Bronchial epithelial cell (primary cell): ENCODE data around the gene CMIP. TPM values are rescaled to one million over a fixed set of nuclear protein-coding genes. Genes with fewer than 3 reads are reported as not detected.
A peak's percentile ranks its signal among the peaks of the same experiment; 100 is the strongest.

ENCODE experiments used
- DNase-seq: peaks from one replicate; pipeline ENCODE4 v3.0.0-alpha.2; 2010; ENCODE audit warnings: low read depth
- FAIRE-seq: peaks from 2 replicates; lab custom pipeline; 2011; peaks lifted over from hg19 to GRCh38; lab: Jason Lieb, UNC
- H3K27me3 ChIP-seq: 2 replicates; pipeline ENCODE4 v1.5.1; 2011; ENCODE audit warnings: low read length; ENCODE audit not compliant: control insufficient read depth, insufficient read depth
- H3K36me3 ChIP-seq: 2 replicates; pipeline ENCODE4 v1.5.1; 2011; ENCODE audit warnings: low read length; ENCODE audit not compliant: control insufficient read depth, insufficient read depth
- H3K4me3 ChIP-seq: 2 replicates; pipeline ENCODE4 v1.5.1; 2011; ENCODE audit warnings: mild to moderate bottlenecking, low read depth, low read length, control low read depth
- CTCF ChIP-seq: IDR thresholded peaks from 2 replicates; pipeline ENCODE4 v1.5.1; 2011; ENCODE audit warnings: mild to moderate bottlenecking, moderate library complexity, low read length, control low read depth, inconsistent platforms; ENCODE audit not compliant: insufficient read depth, severe bottlenecking
- total RNA-seq: library from RNA; depleted of rRNA; stranded (reverse); fragments of >200 nt; gene quantifications from 2 replicates; pipeline ENCODE4 v1.2.1, GENCODE V29; 2014

The CMIP gene
- total RNA-seq, 1 donor from 2014 or later, result 21.1 TPM

GRCh38 chr16:81702506-81702905 is 257.9 kb downstream of the CMIP start:
- TF ChIP-seq CTCF, result no peak
- Histone ChIP-seq H3K4me3 (no peak overlapping the region), H3K27me3 (no peaks in the 10 kb centered on the region), H3K36me3 (peaks cover 32% of the 10 kb centered on the region)
- FAIRE-seq (no peak), DNase-seq (no peak)

- Histone ChIP-seq H3K36me3 (peaks cover 32% of the 10 kb centered on the region), H3K4me3 (no peak overlapping the region), H3K27me3 (no peaks in the 10 kb centered on the region)
- TF ChIP-seq CTCF, result no peak
- FAIRE-seq, result no peak
- peak; percentile 23 for DNase-seq
These were observed 258.9 kb downstream of the CMIP start for GRCh38 chr16:81703177-81704155.

- FAIRE-seq, result no peak
- no peak for DNase-seq
- no peak for TF ChIP-seq CTCF
- H3K27me3 ChIP-seq, result no peaks in the 10 kb centered on the region
- H3K4me3 ChIP-seq, result no peak overlapping the region
- H3K36me3 ChIP-seq, result peaks cover 33% of the 10 kb centered on the region
These were observed 260.7 kb downstream of the CMIP start for GRCh38 chr16:81705261-81705660.

- no peak for TF ChIP-seq CTCF
These were observed 262.0 kb downstream of the CMIP start for GRCh38 chr16:81706327-81707295.

GRCh38 chr16:81707411-81708265 is 263.0 kb downstream of the CMIP start:
- H3K27me3 ChIP-seq, result no peaks in the 10 kb centered on the region
- peaks cover 31% of the 10 kb centered on the region for H3K36me3 ChIP-seq
- no peak overlapping the region for H3K4me3 ChIP-seq
- no peak for TF ChIP-seq CTCF
- no peak for FAIRE-seq
- peak; percentile 25 for DNase-seq

More at GRCh38 chr16:81706327-81707295, 262.0 kb downstream of the CMIP start:
- Histone ChIP-seq H3K4me3 (no peak overlapping the region), H3K27me3 (no peaks in the 10 kb centered on the region), H3K36me3 (peaks cover 31% of the 10 kb centered on the region)
- FAIRE-seq, result peak; percentile 32
- no peak for DNase-seq
